ENCODE results near the gene BPIFB6. TPM values are rescaled to one million over a fixed set of nuclear protein-coding genes. Genes with fewer than 3 reads are reported as not detected.

BPIFB6 gene
- total RNA-seq, 1 experiment from 2014 or later = not detected

DNA sequence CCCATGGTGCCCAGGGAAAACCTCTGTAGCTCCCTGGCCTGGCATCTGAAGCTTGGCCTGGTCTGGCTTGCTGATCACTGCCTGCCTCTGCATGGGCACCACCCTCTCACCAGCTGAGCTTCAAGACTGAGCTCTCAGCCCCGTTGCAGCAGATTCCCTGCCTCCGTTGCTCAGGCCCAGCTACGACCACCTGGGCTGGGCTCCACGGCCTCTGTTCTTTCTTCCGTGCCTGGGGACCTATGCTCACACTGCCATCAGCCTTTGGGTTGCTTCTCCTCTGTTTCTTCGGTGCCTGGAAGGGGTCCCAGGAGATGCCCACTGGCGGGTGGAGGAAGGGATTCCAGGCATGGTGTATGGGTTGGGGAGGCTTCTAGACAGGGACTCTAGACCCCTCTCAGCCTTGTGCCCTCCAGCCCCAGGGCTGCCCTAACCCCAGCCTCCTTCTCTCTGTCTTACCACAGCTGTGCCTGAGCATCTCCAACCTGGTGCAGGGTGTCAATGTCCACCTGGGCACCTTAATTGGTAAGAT, 14.8 kb upstream of the BPIFB6 start:
- H3K4me2 ChIP-seq = no peak overlapping the region
- H3K27me3 ChIP-seq (ENCODE audit: insufficient read depth, low read depth) = peaks cover 94% of the 10 kb centered on the region
- no peak for DNase-seq
- TF ChIP-seq EZH2 (IDR thresholded peaks at IDR 0.05; ENCODE audit: low read depth) = no peak
- no peak for TF ChIP-seq CTCF (conservative IDR thresholded peaks at IDR 0.05)
- H3K9me3 ChIP-seq (ENCODE audit: insufficient read depth, low read depth) = no peaks in the 10 kb centered on the region
- no peaks in the 10 kb centered on the region for H3K9me2 ChIP-seq (ENCODE audit: insufficient read depth)
- no TSS peak for BruUV-seq (replicated peaks)
- no peak overlapping the region for H3K27ac ChIP-seq
- no peaks in the 10 kb centered on the region for H3F3A ChIP-seq (ENCODE audit: insufficient read depth, low read depth)
- no peaks in the 10 kb centered on the region for H3K79me2 ChIP-seq (ENCODE audit: low read depth)
- no peak overlapping the region for H2AFZ ChIP-seq
- no peaks in the 10 kb centered on the region for H4K20me1 ChIP-seq (ENCODE audit: insufficient read depth)
- no peaks in the 10 kb centered on the region for H3K36me3 ChIP-seq (ENCODE audit: low read depth)
- intact Hi-C loops (cut with micrococcal nuclease; ENCODE audit: unreplicated experiment) = no loop called here
- no peak overlapping the region for H3K4me3 ChIP-seq
- POLR2A ChIA-PET (ENCODE audit: unreplicated experiment) = no interaction called here
- no peaks in the 10 kb centered on the region for H3K4me1 ChIP-seq (replicated peaks; ENCODE audit: insufficient read depth)
- CTCF ChIA-PET = no interaction called here

DNA sequence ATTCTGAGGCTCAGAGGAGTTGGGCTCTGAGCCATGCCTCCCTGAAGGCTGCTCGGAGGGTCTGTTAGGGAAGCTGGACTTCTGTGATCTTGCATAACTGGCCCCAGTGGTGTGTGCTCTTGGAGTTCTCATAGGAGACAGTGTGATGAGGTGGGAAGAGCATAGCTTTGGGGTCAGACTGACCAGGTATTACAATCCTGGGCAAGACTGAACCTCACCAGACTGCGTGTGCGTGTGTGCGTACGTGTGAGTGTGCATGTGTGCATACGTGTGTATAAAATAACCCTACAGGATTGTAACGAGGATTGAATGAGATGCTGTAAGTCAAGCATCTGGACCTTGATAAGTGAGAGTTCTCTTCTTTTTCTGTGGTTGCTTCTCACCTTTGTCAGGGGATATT, 13.9 kb upstream of the BPIFB6 start:
- Histone ChIP-seq H3K36me3 (ENCODE audit: low read depth) (no peaks in the 10 kb centered on the region), H3K4me3 (no peak overlapping the region), H3K9me3 (ENCODE audit: insufficient read depth, low read depth) (no peaks in the 10 kb centered on the region), H3K9me2 (ENCODE audit: insufficient read depth) (no peaks in the 10 kb centered on the region), H3K4me1 (replicated peaks; ENCODE audit: insufficient read depth) (no peaks in the 10 kb centered on the region), H3K4me2 (no peak overlapping the region), H3K27ac (no peak overlapping the region), H3K27me3 (ENCODE audit: insufficient read depth, low read depth) (peaks cover 89% of the 10 kb centered on the region), H3K79me2 (ENCODE audit: low read depth) (no peaks in the 10 kb centered on the region), H4K20me1 (ENCODE audit: insufficient read depth) (no peaks in the 10 kb centered on the region), H3F3A (ENCODE audit: insufficient read depth, low read depth) (no peaks in the 10 kb centered on the region), H2AFZ (no peak overlapping the region)
- no peak for DNase-seq
- intact Hi-C loops (cut with micrococcal nuclease; ENCODE audit: unreplicated experiment) = no loop called here
- BruUV-seq (replicated peaks) = no TSS peak
- ChIA-PET POLR2A (ENCODE audit: unreplicated experiment) (no interaction called here), CTCF (no interaction called here)
- TF ChIP-seq CTCF (conservative IDR thresholded peaks at IDR 0.05) = no peak
- TF ChIP-seq EZH2 (IDR thresholded peaks at IDR 0.05; ENCODE audit: low read depth) = no peak

DNA sequence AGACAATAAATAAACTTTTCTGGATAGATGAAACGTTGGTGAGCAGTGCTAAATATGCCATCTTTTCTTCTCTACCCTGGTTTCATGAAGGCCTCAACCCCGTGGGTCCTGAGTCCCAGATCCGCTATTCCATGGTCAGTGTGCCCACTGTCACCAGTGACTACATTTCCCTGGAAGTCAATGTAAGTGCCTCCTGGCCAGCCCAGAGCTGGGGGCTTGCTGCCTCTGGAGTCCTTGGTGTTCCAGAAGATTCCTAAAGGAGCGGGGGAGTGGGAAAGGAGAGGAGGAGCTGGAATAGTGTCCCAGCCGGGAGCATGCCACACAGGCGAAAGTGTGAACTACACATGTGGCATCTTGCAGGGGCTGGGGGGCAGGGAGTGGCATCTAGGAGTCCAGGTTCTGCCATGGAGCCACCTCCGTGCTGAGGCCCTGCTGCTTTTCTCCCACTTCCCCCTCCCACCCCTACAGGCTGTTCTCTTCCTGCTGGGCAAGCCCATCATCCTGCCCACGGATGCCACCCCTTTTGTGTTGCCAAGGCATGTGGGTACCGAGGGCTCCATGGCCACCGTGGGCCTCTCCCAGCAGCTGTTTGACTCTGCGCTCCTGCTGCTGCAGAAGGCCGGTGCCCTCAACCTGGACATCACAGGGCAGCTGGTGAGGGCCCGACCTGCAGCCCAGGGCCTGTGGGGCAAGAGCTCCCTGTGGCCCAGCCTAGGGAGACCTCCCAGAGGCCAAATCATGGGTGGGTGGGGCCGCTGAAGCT, 13.1 kb upstream of the BPIFB6 start:
- no peaks in the 10 kb centered on the region for H3K4me1 ChIP-seq (replicated peaks; ENCODE audit: insufficient read depth)
- CTCF ChIA-PET = no interaction called here
- TF ChIP-seq CTCF (conservative IDR thresholded peaks at IDR 0.05) (no peak), EZH2 (IDR thresholded peaks at IDR 0.05; ENCODE audit: low read depth) (no peak)
- no peak overlapping the region for H3K4me3 ChIP-seq
- POLR2A ChIA-PET (ENCODE audit: unreplicated experiment) = no interaction called here
- H3F3A ChIP-seq (ENCODE audit: insufficient read depth, low read depth) = no peaks in the 10 kb centered on the region
- H3K27ac ChIP-seq = no peak overlapping the region
- H3K4me2 ChIP-seq = no peak overlapping the region
- H3K27me3 ChIP-seq (ENCODE audit: insufficient read depth, low read depth) = peaks cover 85% of the 10 kb centered on the region
- H3K9me2 ChIP-seq (ENCODE audit: insufficient read depth) = no peaks in the 10 kb centered on the region
- H3K36me3 ChIP-seq (ENCODE audit: low read depth) = no peaks in the 10 kb centered on the region
- DNase-seq = no peak
- H4K20me1 ChIP-seq (ENCODE audit: insufficient read depth) = no peaks in the 10 kb centered on the region
- no TSS peak for BruUV-seq (replicated peaks)
- H3K9me3 ChIP-seq (ENCODE audit: insufficient read depth, low read depth) = no peaks in the 10 kb centered on the region
- intact Hi-C loops (cut with micrococcal nuclease; ENCODE audit: unreplicated experiment) = no loop called here
- no peak overlapping the region for H2AFZ ChIP-seq
- no peaks in the 10 kb centered on the region for H3K79me2 ChIP-seq (ENCODE audit: low read depth)
